HFF-Myc (cell line): ENCODE results near the gene PRKN.

ENCODE experiments used
- DNase-seq: peaks from one replicate; pipeline ENCODE4 v3.0.0-alpha.2; 2011; ENCODE audit warnings: low read depth; ENCODE audit errors: extremely low read depth
- H3K4me3 ChIP-seq: replicated peaks from 2 replicates; pipeline ENCODE4 v1.5.1; 2011; ENCODE audit warnings: low read depth, mild to moderate bottlenecking, control low read depth, low read length
- TF ChIP-seq, protein P1 (sequence below): IDR thresholded peaks from 2 replicates; pipeline ENCODE4 v1.5.1; 2012; ENCODE audit warnings: mild to moderate bottlenecking, low read depth, low read length, control low read depth; ENCODE audit errors: missing control alignments

PRKN gene

DNA sequence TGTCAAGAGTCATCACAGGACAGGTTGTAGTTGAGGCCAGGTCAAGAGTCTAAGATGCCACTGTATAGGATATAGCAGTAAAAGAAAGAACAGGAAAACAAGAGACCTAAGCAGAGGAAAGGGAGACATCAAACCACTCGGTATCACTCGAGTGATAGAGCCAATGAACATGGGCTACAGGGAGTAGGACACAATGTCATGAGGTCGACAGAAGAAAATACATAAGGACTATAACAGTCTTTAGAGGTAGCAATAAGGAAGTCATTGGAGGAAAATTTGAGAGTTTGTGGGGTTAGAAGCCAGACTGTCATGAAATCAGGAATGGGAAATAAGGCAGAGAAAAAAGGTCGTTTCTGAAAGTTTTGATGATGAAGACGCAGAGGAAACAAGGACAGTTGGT is 99.7 kb downstream of the PRKN start:
- TF ChIP-seq, protein P1, sequence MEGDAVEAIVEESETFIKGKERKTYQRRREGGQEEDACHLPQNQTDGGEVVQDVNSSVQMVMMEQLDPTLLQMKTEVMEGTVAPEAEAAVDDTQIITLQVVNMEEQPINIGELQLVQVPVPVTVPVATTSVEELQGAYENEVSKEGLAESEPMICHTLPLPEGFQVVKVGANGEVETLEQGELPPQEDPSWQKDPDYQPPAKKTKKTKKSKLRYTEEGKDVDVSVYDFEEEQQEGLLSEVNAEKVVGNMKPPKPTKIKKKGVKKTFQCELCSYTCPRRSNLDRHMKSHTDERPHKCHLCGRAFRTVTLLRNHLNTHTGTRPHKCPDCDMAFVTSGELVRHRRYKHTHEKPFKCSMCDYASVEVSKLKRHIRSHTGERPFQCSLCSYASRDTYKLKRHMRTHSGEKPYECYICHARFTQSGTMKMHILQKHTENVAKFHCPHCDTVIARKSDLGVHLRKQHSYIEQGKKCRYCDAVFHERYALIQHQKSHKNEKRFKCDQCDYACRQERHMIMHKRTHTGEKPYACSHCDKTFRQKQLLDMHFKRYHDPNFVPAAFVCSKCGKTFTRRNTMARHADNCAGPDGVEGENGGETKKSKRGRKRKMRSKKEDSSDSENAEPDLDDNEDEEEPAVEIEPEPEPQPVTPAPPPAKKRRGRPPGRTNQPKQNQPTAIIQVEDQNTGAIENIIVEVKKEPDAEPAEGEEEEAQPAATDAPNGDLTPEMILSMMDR = no peak
- H3K4me3 ChIP-seq = no peak overlapping the region
- DNase-seq = no peak

DNA sequence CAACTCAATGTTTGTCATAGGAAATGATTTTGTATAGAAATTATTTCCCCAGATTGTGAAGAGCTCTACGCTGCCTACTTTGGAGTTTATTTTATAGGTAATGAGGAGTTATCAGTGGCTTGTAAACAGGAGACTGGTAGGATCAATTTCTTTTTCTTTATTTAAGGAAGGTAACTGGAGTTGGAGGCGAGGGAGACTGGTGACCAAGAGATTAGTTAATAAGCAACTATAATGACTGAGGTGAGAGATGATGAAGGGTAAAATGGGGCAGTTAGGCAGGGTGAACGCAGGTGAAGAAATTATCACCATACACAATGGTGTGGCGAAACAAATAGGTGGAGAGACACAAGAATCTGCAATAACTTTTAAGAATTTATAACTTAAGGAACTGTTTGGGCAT is 100.2 kb downstream of the PRKN start:
- no peak for DNase-seq
- no peak overlapping the region for H3K4me3 ChIP-seq
- TF ChIP-seq, protein P1 = no peak

DNA sequence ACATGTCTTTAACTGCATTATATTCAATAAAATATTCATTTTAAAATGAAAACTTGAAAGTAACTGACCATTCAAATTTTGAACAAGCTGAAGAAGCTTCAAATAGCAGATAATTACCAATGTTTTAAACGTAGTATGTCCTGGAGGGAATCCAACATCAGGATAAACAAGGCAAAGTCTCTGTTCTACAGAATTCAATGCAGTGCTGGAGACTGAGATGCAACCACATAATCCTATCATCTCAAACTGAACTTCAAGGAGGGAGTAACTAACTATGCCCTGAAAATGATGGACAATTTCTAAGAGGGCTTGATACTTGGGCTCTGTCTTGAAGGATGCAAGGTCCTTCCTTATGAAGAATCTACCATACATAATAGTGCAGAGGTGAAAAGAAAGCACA is 100.7 kb downstream of the PRKN start:
- H3K4me3 ChIP-seq = no peak overlapping the region
- TF ChIP-seq, protein P1 = no peak
- no peak for DNase-seq

DNA sequence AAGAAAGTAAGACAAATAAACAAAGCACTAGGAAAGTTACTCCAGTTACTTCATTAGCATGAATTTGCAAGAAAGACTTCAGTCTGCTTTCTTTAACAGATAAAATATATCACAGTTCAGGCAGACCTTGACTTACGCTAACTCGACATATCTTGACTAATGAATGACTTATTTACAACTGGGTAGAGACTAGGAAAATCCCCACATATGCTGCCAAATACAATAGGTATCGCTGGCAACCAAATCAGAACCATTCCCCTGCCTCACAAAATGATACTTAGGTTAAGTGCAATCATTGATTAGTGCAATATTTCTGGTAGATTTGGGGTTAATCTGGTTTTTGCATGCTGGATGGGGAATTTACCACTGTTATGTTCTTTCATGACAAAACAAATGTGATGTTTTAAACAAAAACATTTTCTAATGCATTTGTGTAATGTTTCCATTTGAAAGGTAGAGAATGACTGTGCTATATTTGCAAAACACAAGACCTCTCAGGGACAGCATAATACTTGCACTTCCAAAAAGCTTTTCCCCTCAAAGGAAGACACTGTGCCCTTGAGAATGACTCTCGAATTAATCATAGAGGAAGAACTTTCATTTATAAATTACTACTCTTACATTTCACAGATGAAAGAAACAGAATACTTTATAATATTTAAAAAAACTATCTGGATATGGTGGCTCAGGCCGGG is 101.6 kb downstream of the PRKN start:
- no peak for DNase-seq
- no peak overlapping the region for H3K4me3 ChIP-seq
- TF ChIP-seq, protein P1 = no peak

DNA sequence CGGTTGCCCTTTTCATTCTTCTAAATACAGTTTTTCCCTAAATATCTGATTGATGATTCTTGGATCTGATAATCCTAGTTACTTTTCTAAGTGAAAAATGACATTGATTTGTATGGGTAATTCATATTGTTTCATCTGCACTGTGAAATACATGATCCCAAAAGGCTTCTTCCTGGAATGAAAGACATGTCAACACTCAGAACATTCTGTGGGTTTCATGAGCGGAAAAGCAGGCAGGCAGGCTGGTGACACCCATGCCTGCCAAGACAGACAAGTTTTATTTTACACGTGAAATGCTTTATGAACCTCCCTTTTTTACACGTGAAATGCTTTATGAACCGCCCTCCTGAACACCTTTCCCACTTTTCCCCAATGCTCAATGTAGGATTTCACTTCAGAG is 105.0 kb downstream of the PRKN start:
- TF ChIP-seq, protein P1 = no peak
- H3K4me3 ChIP-seq = no peak overlapping the region
- no peak for DNase-seq

DNA sequence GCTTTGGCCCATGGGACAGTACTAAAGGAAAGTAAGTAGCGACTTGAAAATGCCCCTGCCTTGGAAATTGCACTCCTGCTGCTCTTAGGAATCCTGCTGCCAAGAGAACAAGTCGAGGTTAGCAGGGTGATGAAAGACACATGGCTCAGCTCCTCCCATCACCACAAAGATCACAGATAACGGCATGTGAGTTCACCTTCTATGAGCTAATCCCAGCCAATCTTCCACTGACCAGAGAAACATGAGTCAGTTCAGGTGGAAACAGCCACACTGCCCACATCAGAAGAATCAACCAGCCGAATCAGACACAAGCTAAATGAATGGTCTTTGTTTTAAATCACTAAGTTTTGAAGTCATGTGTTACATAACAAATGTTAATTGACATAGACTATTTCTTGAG is 106.3 kb downstream of the PRKN start:
- no peak overlapping the region for H3K4me3 ChIP-seq
- no peak for DNase-seq
- TF ChIP-seq, protein P1 = no peak

DNA sequence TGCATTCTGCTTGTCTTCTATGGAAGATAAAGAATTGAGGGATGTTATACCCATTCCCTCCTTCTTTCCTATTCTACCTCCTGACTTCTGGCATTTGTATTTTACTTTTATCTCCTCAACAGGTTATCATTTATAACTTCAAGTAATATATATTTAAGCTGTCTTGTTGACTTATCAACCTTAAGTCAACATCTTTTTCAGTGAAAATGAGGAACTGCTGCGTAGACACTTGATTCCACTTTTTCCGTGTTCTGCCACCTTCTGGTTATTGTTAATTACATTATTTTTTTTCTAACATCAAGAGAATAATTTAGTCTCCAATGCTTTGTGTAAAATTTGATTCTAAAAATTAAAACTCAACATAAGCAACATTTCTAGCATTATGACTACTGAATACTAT is 107.5 kb downstream of the PRKN start:
- DNase-seq = no peak
- H3K4me3 ChIP-seq = no peak overlapping the region
- TF ChIP-seq, protein P1 = no peak
